AG08395 (cell line): Measurements from ENCODE around the gene NFASC.

ENCODE experiments used
- DNase-seq: peaks from one replicate; pipeline ENCODE4 v3.0.0; 2012; ENCODE audit warnings: mixed read lengths, low spot score

The NFASC gene

GRCh38 chr1:204959836-204960235 lies 89.2 kb downstream of the NFASC start:
- no peak for DNase-seq

GRCh38 chr1:204960306-204961125 lies 89.9 kb downstream of the NFASC start:
- no peak for DNase-seq

GRCh38 chr1:204961765-204962419 lies 91.2 kb downstream of the NFASC start:
- DNase-seq: no peak

- no peak for DNase-seq
Measured at GRCh38 chr1:204962742-204963632, 92.3 kb downstream of the NFASC start.

GRCh38 chr1:204967451-204967850 lies 96.8 kb downstream of the NFASC start:
- no peak for DNase-seq

- no peak for DNase-seq
Measured at GRCh38 chr1:204968135-204968534, 97.5 kb downstream of the NFASC start.

GRCh38 chr1:204968951-204969350 lies 98.3 kb downstream of the NFASC start:
- no peak for DNase-seq

- DNase-seq: no peak
Measured at GRCh38 chr1:204970937-204971336, 100.3 kb downstream of the NFASC start.

GRCh38 chr1:204971517-204972336 lies 101.1 kb downstream of the NFASC start:
- DNase-seq: peak; percentile 95

- DNase-seq: peak; percentile 44
Measured at GRCh38 chr1:204972426-204972825, 101.8 kb downstream of the NFASC start.

- no peak for DNase-seq
Measured at GRCh38 chr1:204973449-204973848, 102.8 kb downstream of the NFASC start.

- DNase-seq: no peak
Measured at GRCh38 chr1:204974327-204974726, 103.7 kb downstream of the NFASC start.

GRCh38 chr1:204975021-204975420 lies 104.4 kb downstream of the NFASC start:
- no peak for DNase-seq

GRCh38 chr1:204975568-204976235 lies 105.0 kb downstream of the NFASC start:
- peak; percentile 86 for DNase-seq

GRCh38 chr1:204976646-204977045 lies 106.0 kb downstream of the NFASC start:
- DNase-seq: no peak

GRCh38 chr1:204977318-204977717 lies 106.7 kb downstream of the NFASC start:
- no peak for DNase-seq

- no peak for DNase-seq
Measured at GRCh38 chr1:204978782-204979181, 108.1 kb downstream of the NFASC start.

- no peak for DNase-seq
Measured at GRCh38 chr1:204979306-204979705, 108.6 kb downstream of the NFASC start.

GRCh38 chr1:204979891-204980649 lies 109.4 kb downstream of the NFASC start:
- no peak for DNase-seq

GRCh38 chr1:204980840-204981405 lies 110.3 kb downstream of the NFASC start:
- no peak for DNase-seq
